ENCODE data around the gene NPVF.
A peak's percentile ranks its signal among the peaks of the same experiment; 100 is the strongest.

DNA sequence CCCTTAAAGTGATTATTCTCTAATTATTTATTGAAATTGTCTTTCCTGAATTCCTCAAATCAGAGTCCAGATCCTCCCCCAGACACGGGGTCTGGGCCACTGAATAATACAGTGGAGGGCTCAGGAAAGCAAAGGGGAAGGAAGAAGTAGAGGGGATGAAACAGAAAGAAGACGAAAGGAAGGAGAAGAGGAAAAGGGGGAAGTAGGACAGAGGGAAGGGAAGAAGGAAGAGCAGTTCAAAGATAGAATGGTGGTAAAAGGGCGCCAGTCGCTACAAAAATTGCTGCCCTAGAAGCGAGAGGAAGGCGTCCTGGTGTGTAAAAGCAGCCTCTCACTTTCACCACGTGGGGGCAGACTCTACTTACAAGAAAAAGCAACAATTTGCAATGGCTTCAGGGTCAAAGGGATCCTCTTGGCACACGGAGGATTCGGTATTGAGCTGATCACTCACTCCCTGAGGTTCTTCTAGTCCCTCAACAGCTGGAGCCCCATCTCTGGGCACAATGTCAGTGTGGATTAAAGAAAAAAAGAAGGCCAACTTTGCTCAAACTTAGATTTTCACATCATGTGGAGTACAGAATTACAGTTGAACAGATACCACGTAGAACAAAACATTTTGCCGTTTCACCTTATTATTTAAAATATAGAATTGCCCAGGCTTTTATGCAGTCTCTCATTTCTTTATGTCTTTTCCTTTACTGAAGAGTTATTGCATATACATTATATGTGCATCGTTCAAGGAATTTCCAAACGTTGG, 31.4 kb upstream of the NPVF start:
- TF ChIP-seq, protein P1, sequence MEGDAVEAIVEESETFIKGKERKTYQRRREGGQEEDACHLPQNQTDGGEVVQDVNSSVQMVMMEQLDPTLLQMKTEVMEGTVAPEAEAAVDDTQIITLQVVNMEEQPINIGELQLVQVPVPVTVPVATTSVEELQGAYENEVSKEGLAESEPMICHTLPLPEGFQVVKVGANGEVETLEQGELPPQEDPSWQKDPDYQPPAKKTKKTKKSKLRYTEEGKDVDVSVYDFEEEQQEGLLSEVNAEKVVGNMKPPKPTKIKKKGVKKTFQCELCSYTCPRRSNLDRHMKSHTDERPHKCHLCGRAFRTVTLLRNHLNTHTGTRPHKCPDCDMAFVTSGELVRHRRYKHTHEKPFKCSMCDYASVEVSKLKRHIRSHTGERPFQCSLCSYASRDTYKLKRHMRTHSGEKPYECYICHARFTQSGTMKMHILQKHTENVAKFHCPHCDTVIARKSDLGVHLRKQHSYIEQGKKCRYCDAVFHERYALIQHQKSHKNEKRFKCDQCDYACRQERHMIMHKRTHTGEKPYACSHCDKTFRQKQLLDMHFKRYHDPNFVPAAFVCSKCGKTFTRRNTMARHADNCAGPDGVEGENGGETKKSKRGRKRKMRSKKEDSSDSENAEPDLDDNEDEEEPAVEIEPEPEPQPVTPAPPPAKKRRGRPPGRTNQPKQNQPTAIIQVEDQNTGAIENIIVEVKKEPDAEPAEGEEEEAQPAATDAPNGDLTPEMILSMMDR (conservative IDR thresholded peaks at IDR 0.05; ENCODE audit: low read depth, low read length) = peak; percentile 77
- no peak for TF ChIP-seq EZH2 (IDR thresholded peaks at IDR 0.05; ENCODE audit: low read length, unreplicated experiment)
